ENCODE results near the gene COX6B2. TPM values are rescaled to one million over a fixed set of nuclear protein-coding genes. Genes with fewer than 3 reads are reported as not detected.
A peak's percentile ranks its signal among the peaks of the same experiment; 100 is the strongest.

Gene COX6B2
- polyA plus RNA-seq, 2 of the 4 experiments (the other 2 are of a cell fraction) = 0.78 to 6.4 TPM

DNA sequence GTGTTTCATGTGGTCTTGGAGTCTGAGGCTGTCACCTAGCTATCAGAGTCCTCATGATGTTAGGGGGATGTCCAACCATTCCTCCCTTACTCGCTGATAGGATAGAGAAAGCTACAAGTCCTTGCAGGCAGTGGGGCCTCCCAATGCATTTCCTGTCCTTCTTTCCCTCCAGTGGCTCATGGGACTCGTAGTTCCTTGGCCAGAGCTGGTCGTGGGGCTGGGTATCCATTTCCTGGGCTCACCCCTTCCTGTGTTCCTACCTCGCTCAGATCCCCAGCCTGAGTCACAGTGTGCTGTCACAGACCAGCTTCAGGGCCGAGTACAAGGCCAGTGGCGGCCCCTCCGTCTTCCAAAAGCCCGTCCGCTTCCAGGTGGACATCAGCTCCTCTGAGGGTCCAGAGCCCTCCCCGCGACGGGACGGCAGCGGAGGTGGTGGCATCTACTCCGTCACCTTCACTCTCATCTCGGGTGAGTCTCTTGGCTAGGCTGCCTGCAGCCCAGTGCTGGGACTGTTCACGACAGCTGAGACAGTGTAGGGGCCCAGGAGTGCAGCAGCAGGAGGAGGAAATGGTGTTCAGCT, 48.4 kb downstream of the COX6B2 start:
- Histone ChIP-seq H3K4me3 (no peak overlapping the region), H3K4me1 (peaks cover 6% of the 10 kb centered on the region; the same call in 2 of the 3 replicates), H3K27ac (no peak overlapping the region), H3K9me3 (no peaks in the 10 kb centered on the region), H3K4me2 (no peak overlapping the region)
- DNase-seq (ENCODE audit: low read depth in 1 of 2, low spot score in 1 of 2) (peak in 1 of 2 experiments; percentile 57), FAIRE-seq (no peak), ATAC-seq (peak in 1 of 2 experiments; percentile 4; a peak in 2 of 6 replicates)
- ChIA-PET POLR2A (interaction anchor here (1.5 kb wide), 1 partner anchor 33 kb away, joined by 6 read pairs; the partner anchor contains the start of gene KMT5C), CTCF (interaction anchor here (0.8 to 10.1 kb wide), 10 partner anchors 12 to 198 kb away, joined by 3 to 306 read pairs (median 4); partner anchors contain the start of genes KMT5C, TMEM150B and TMEM238)
- WGBS (ENCODE audit: missing lambda C conversion rate) = 89% methylated on average over 17 of the region's 17 CpGs
- TF ChIP-seq NFE2L2 (conservative IDR thresholded peaks at IDR 0.05; ENCODE audit: low read length) (no peak), HDAC2 (IDR thresholded peaks at IDR 0.05) (no peak), SMC3 (IDR thresholded peaks at IDR 0.05) (no peak), SREBF2 (IDR thresholded peaks at IDR 0.05) (no peak), POLR2A (IDR thresholded peaks at IDR 0.05; ENCODE audit: low read length) (no peak), HEYL (CRISPR knock-in tag; IDR thresholded peaks at IDR 0.05) (no peak), CHD4 (IDR thresholded peaks at IDR 0.05; ENCODE audit: borderline replicate concordance) (no peak)
- TF ChIP-seq, protein P1, sequence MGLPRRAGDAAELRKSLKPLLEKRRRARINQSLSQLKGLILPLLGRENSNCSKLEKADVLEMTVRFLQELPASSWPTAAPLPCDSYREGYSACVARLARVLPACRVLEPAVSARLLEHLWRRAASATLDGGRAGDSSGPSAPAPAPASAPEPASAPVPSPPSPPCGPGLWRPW (IDR thresholded peaks at IDR 0.05) = no peak
- TF ChIP-seq, protein P2, sequence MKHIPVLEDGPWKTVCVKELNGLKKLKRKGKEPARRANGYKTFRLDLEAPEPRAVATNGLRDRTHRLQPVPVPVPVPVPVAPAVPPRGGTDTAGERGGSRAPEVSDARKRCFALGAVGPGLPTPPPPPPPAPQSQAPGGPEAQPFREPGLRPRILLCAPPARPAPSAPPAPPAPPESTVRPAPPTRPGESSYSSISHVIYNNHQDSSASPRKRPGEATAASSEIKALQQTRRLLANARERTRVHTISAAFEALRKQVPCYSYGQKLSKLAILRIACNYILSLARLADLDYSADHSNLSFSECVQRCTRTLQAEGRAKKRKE (CRISPR knock-in tag; IDR thresholded peaks at IDR 0.05; ENCODE audit: low read depth) = no peak
- TF ChIP-seq, protein P3, sequence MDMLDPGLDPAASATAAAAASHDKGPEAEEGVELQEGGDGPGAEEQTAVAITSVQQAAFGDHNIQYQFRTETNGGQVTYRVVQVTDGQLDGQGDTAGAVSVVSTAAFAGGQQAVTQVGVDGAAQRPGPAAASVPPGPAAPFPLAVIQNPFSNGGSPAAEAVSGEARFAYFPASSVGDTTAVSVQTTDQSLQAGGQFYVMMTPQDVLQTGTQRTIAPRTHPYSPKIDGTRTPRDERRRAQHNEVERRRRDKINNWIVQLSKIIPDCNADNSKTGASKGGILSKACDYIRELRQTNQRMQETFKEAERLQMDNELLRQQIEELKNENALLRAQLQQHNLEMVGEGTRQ (IDR thresholded peaks at IDR 0.05) = no peak

DNA sequence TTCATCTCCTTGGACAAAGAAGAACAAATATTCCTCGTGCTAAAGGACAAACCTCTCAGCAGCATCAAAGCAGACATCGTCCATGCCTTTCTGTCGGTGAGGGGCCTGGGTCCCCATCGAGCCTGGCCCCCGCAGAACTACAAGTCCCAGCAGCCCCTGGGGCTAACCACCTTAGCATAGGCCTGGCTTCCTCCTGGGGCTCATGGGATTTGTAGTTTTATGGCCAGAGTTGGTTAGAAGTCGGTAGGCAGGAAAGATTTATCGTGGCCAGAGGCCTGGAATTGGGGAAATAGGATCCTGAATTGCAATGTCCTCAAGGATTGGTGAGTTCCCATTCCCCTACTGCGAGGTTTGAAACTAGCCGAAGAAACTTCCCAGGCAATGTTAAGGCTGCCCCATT, 49.0 kb downstream of the COX6B2 start:
- ChIA-PET CTCF (interaction anchor here (0.9 to 10.1 kb wide), 7 partner anchors 12 to 198 kb away, joined by 4 to 306 read pairs (median 10); partner anchors contain the start of genes KMT5C, TMEM150B and TMEM238), POLR2A (interaction anchor here (1.0 to 1.5 kb wide), 2 partner anchors 34 kb away, joined by 3 to 6 read pairs; partner anchors contain the start of gene KMT5C)
- Histone ChIP-seq H3K27ac (no peak overlapping the region), H3K4me3 (no peak overlapping the region), H3K4me1 (peaks cover 6% of the 10 kb centered on the region; the same call in 2 of the 3 replicates), H3K9me3 (no peaks in the 10 kb centered on the region), H3K4me2 (no peak overlapping the region)
- 67% methylated on average over 9 of the region's 9 CpGs for WGBS (ENCODE audit: missing lambda C conversion rate)
- DNase-seq (ENCODE audit: low read depth in 1 of 2, low spot score in 1 of 2) (peak; percentile 62 to 66), FAIRE-seq (no peak), ATAC-seq (peak; percentile 35 to 75; a peak in 3 of 6 replicates)
- TF ChIP-seq FOXS1 (CRISPR knock-in tag; IDR thresholded peaks at IDR 0.05) (peak; percentile 38; the same call in 1 of the 2 replicates), RNF2 (IDR thresholded peaks at IDR 0.05; ENCODE audit: borderline replicate concordance, low read depth) (no peak)

DNA sequence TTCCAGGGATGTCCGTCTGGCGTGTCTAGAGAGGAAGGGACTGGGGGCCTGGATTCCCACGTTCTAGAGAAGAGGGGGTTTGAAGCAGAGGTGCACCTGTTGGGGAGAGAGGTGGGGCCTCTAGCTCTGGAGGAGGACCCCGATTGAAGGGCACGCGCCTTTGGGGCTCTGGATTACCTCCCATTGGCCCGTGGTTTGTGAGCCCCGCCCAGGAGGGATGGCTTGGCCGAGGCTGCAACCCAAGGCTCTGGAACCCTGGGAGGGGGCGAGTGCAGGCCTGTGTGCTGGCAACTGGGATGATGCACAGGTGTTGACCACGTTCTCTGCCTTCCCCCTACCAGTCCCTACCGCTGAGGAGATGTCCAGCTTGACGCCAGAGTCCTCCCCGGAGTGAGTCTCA, 49.5 kb downstream of the COX6B2 start:
- WGBS (ENCODE audit: missing lambda C conversion rate) = 79% methylated on average over 14 of the region's 14 CpGs
- peaks cover 6% of the 10 kb centered on the region; the same call in 2 of the 3 replicates for H3K4me1 ChIP-seq
- no peak for DNase-seq (ENCODE audit: low read depth in 1 of 2, low spot score in 1 of 2)
- POLR2A ChIA-PET = interaction anchor here (1.0 kb wide), 1 partner anchor 34 kb away, joined by 3 read pairs; no protein-coding TSS in a partner anchor
- TF ChIP-seq HOXB13 (CRISPR knock-in tag; IDR thresholded peaks at IDR 0.05; ENCODE audit: low read depth) = no peak
- TF ChIP-seq ZNF302 (CRISPR knock-in tag; IDR thresholded peaks at IDR 0.05) = no peak
- TF ChIP-seq TFCP2L1 (CRISPR knock-in tag; IDR thresholded peaks at IDR 0.05) = no peak
- no peak for TF ChIP-seq MAZ (IDR thresholded peaks at IDR 0.05; ENCODE audit: borderline replicate concordance, low read depth, low read length)
- TF ChIP-seq SMC3 (IDR thresholded peaks at IDR 0.05) = no peak
- no peak for TF ChIP-seq JUN (IDR thresholded peaks at IDR 0.05)
- TF ChIP-seq MAFK (IDR thresholded peaks at IDR 0.05; ENCODE audit: partially characterized antibody) = no peak
- no peak for TF ChIP-seq PHF8 (IDR thresholded peaks at IDR 0.05; ENCODE audit: borderline replicate concordance, low read depth)
- no peak for TF ChIP-seq ZSCAN20 (CRISPR knock-in tag; IDR thresholded peaks at IDR 0.05)
- no peak for TF ChIP-seq FOXS1 (CRISPR knock-in tag; IDR thresholded peaks at IDR 0.05)
- TF ChIP-seq NR3C1 (IDR thresholded peaks at IDR 0.05) = no peak
- TF ChIP-seq SREBF2 (IDR thresholded peaks at IDR 0.05) = no peak
- TF ChIP-seq RCOR1 (IDR thresholded peaks at IDR 0.05; ENCODE audit: low read depth, low read length) = no peak
- no peaks in the 10 kb centered on the region for H3K9me3 ChIP-seq
- CTCF ChIA-PET = interaction anchor here (0.8 to 10.1 kb wide), 6 partner anchors 13 to 178 kb away, joined by 3 to 306 read pairs (median 10); partner anchors contain the start of genes KMT5C, TMEM150B and TMEM238
- no peak overlapping the region for H3K4me3 ChIP-seq
- no peak for FAIRE-seq
- H3K4me2 ChIP-seq = no peak overlapping the region
- ATAC-seq = peak in 1 of 2 experiments; percentile 1; a peak in 1 of 6 replicates
- no peak overlapping the region for H3K27ac ChIP-seq
